ENCODE measurements around the gene ITFG1.
A peak's percentile ranks its signal among the peaks of the same experiment; 100 is the strongest.
"Not testable (repeated sequence)": the region's sequence is repeated elsewhere in the genome, so short reads cannot be mapped to it uniquely, and the experiment has no call there.

ITFG1 gene

DNA sequence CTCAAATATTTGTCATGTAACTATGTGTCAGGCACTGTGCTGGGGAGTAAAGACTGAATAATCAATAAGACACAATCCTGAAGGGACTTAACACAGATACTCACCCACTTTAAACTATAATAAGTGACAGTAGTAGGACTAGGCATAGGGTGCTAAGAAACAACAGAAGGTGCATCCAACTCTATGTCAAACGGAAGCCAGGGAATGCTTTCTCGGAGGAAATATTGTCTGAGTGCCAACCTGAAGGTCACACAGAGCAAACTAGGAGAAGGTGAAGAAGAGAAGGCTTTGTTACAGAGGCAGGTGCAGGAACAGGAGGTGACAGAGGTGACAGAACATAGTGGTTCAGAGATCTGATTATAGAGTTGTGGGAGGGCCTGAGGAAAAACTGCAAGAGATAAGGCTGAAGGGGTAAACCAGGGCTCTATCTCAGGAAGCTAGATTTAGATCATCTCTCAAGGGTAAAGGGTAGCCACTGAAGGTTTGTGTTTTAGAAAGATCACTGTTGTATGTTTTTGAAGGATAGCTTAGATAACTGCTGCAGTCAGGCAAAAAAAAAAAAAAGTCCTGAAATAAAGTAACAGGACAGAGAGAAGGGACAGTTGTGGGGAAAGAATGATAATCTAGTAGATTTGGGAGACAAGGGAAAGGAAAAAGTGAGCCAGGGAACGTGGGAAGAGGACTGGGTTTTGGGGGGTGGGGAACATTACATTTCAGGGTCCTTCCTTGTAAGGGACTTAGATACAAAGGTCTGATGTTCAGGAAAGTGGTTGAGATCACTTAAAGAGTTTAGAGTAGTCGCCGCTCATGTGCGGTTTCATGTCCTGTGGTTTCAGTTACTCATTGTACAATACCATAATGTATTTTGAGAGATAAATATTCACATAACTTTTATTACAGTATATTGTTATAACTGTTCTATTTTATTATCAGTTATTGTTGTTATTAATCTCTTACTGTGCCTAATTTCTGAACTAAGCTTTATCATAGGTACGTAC lies 231.5 kb downstream of the ITFG1 start:
- no peak for DNase-seq

- DNase-seq, result no peak
Measured at GRCh38 chr16:47228241-47228640, 232.6 kb downstream of the ITFG1 start.

- DNase-seq, result no peak
Measured at GRCh38 chr16:47213761-47214440, 247.0 kb downstream of the ITFG1 start.

GRCh38 chr16:47211218-47211617 lies 249.6 kb downstream of the ITFG1 start:
- DNase-seq, result no peak

GRCh38 chr16:47204736-47205504 lies 255.9 kb downstream of the ITFG1 start:
- peak; percentile 2 for DNase-seq

- DNase-seq, result peak; percentile 28
Measured at GRCh38 chr16:47203433-47203832, 257.4 kb downstream of the ITFG1 start.

- DNase-seq, result peak; percentile 4
Measured at GRCh38 chr16:47198180-47198575, 262.7 kb downstream of the ITFG1 start.

GRCh38 chr16:47197536-47198179 lies 263.2 kb downstream of the ITFG1 start:
- DNase-seq, result no peak

DNA sequence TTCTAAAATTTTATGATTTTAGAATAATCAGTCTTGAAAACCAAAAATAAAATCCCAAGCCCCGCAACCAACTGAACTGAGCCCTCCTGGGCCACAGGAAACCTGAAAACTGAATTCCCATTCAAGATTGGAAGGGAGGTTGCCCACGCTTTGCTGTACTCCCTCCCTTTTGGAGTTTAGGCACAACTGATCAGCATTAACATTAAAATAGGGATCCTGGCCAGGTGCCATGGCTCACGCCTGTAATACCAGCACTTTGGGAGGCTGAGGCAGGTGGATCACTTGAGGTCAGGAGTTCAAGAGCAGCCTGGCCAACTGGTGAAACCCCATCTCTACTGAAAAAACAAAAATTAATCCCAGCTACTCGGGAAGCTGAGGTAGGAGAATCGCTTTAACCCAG lies 264.4 kb downstream of the ITFG1 start:
- DNase-seq, result no peak

- no peak for DNase-seq
Measured at GRCh38 chr16:47182318-47182717, 278.5 kb downstream of the ITFG1 start.

DNA sequence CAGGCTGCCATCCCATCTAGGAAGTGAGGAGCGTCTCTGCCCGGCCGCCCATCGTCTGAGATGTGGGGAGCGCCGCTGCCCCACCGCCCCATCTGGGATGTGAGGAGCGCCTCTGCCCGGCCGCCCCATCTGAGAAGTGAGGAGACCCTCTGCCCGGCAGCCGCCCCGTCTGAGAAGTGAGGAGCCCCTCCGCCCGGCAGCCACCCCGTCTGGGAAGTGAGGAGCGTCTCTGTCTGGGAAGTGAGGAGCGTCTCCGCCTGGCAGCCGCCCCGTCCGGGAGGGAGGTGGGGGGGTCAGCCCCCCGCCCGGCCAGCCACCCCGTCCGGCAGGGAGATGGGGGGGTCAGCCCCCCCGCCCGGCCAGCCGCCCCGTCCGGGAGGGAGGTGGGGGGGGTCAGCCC lies 279.8 kb downstream of the ITFG1 start:
- DNase-seq, result not testable (repeated sequence)

- no peak for DNase-seq
Measured at GRCh38 chr16:47180073-47180472, 280.8 kb downstream of the ITFG1 start.

GRCh38 chr16:47175152-47175551 lies 285.7 kb downstream of the ITFG1 start:
- no peak for DNase-seq

GRCh38 chr16:47162670-47163420 lies 298.0 kb downstream of the ITFG1 start:
- DNase-seq, result no peak

DNA sequence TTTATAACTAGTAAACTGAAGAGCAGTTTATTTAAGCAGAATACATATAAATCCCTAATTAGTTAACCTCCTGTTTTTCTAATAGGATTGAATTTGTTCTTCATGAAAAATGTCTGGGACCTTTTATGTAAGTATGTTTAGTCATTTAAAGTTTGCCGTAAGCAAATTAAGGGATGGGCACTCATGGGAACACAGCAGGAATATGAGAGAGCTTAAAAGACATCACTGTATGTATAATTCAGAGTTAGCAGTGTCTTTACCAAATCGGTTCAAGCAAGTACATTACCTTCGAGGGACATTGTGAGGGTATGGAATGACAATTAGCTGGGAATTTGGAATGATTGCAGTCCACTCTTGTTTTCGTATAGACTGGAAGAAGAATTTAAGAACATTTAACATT lies 299.4 kb downstream of the ITFG1 start:
- no peak for DNase-seq

GRCh38 chr16:47160422-47160821 lies 300.4 kb downstream of the ITFG1 start:
- DNase-seq, result no peak

- no peak for DNase-seq
Measured at GRCh38 chr16:47158992-47159391, 301.9 kb downstream of the ITFG1 start.

DNA sequence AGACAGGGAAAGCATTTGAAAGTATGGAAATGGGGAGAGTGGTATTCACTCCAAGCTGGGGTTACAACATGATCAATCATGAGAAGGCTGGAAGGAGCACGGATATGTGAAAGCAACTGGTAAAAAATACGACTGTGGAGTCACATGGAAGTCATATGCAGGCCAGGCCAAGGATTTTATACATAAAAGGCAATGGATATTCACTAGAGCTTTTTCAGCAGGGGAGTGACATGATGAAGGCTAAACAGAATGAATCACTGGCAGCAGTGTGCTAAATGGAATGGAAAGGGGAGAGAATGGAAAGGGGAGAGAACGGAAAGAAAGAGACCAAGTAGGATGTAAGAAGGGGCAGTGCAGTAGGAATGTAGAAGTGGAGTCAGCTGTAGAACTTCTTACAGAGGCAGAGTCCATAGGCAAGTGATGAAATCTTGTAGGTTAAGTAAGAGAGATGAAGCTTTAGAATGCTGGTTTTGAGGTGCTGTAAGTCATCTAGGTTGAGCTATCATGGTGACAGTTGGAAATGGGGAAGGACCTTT lies 304.1 kb downstream of the ITFG1 start:
- no peak for DNase-seq

DNA sequence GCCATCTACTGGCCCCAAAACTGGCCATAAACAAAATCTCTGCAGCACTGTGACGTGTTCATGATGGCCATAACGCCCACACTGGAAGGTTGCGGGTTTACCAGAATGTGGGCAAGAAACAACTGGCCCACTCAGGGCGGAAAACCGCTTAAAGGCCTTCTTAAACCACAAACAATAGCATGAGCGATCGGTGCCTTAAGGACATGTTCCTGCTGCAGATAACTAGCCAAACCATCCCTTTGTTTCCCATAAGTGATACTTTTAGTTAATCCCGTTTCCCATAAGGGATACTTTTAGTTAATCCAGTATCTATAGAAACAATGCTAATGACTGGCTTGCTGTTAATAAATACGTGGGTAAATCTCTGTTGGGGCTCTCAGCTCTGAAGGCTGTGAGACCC lies 308.4 kb downstream of the ITFG1 start:
- not testable (repeated sequence) for DNase-seq

GRCh38 chr16:47150067-47150466 lies 310.8 kb downstream of the ITFG1 start:
- no peak for DNase-seq

DNA sequence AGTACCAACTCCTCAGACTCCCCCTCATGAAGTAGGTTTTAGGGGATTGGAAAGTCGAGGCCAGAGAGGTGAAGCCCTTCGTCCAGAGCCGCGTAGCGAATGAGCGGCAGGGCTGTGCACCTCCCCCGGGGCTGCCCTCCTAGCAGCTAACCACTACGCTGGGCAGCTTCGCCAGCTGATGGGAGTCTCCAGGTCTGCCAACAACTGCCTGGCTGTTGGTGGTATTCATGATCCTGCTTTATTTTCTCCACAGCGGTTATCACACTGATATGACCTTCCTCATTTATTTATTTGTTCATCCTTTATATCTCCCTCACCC lies 316.3 kb downstream of the ITFG1 start:
- DNase-seq, result no peak

Data from eye (tissue), 1 donor.